Head of caudate nucleus (tissue), 42 donors: Measurements from ENCODE around the gene UPK3A.
A peak's percentile ranks its signal among the peaks of the same experiment; 100 is the strongest.
"Not testable (repeated sequence)": the region's sequence is repeated elsewhere in the genome, so short reads cannot be mapped to it uniquely, and the experiment has no call there.

ENCODE experiments used
- DNase-seq, 42 donors: peaks; one replicate each; pipeline versions ENCODE4 v3.0.0 to v3.0.0-alpha.2; 2020 to 2021; ENCODE audit warnings: mixed read lengths in 7 of 42
- intact Hi-C: fragments of 100-400 bp; cut with DNase I; formaldehyde crosslinking; loops from one replicate; pipeline ENCODE4 v1.15.0; 2022

Gene UPK3A

GRCh38 chr22:45253039-45253641 lies 31.6 kb upstream of the UPK3A start:
- intact Hi-C loops: no loop called here
- no peak for DNase-seq

DNA sequence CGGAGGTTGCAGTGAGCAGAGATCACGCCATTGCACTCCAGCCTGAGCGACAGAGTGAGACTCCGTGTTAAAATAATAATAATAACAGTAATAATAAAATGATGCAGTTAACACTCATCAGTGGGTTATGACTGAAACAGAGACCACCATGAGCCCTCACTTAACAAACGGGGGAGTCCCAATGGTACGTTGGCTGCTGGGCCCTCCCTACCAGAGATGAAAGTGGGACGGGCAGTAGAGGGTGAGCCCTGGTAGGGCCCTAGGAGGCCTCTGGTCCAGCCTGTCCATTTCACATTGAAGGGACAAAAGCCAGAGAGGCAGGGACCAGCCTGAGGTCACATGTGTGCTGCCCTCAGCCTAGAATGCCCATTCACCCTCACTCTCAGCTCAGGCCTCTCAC lies 30.4 kb upstream of the UPK3A start:
- intact Hi-C loops: no loop called here
- DNase-seq: no peak

- intact Hi-C loops: no loop called here
- DNase-seq: no peak
Observed at GRCh38 chr22:45254789-45255278, 29.9 kb upstream of the UPK3A start.

DNA sequence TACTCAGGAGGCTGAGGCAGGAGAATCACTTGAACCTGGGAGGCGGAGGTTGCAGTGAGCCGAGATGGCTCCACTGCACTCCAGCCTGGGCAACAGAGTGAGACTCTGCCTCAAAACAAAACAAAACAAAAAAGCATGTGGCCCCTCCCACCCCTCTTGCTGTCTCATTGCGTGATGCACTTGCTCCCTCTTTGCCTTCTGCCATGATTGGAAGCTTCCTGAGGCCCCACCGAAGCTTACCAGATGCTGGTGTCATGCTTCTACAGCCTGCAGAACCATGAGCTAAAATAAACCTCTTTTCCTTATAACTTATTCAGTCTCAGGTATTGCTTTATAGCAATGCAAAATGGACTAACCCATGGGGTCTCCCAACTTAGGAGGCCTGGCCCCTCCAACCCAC lies 26.8 kb upstream of the UPK3A start:
- DNase-seq, intact Hi-C loops: not testable (repeated sequence)

DNA sequence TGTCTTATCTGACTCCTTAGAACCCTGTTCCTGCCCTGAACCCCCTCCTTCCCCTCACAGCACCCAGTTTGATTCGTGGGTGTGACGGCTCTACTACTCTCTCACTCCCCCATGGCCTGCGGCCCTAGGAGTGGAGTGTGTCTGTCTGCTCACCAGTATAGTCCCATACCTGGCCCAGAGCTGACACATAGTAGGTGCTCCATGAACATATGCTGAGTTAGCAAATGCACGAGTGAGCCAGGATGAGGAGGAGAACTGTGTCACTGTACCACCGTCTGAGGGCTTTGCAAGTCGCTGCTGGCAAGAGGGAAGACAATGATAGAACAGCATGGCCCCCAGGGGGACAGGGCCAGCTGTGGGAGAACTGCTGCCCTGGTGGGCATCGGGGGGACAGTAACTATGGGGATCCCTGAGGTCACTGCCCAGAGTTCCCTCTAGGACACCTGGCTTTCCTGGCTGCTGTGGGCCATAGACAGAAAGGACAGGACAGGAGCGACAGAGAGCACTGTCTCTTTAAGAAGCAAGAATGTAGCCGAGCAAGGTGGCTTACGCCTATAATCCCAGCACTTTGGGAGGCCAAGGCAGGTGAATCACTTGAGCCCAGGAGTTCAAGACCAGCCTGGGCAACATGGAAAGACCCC lies 24.9 kb upstream of the UPK3A start:
- DNase-seq: no peak
- intact Hi-C loops: no loop called here

GRCh38 chr22:45260395-45260759 lies 24.4 kb upstream of the UPK3A start:
- intact Hi-C loops, DNase-seq: not testable (repeated sequence)

DNA sequence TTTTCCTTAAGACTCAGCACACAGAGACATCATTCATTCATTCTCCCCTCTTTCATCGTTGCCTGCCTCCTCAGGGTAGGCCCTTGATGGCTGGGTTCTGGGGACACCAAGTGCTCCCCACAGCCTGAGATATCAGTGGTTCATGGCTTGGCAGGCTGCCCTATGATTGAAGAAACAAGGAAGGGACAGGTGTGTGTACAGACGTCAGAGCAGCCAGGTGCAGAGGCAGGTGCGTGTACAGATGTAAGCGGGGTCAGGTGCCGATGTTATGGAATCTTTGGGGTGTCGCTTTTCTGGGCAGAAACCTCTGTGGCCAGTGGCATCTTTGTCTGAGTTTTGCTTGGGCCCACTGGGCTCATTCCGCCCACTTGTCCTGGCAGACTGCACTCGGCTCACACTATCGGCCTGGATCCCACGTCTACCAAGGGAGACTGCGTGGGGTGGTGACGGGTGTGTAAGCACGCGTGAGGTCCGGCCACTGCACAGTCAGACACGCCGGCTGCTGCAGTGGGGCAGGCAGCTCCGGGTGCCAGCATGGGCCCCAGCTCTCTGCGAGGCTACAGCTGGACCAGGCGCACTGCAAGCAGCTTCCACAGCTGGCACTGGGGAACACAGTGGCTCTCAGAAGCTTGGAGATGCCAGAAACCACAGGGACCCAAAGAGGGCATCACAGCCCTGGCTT lies 23.2 kb upstream of the UPK3A start:
- intact Hi-C loops: no loop called here
- DNase-seq: no peak

- intact Hi-C loops: no loop called here
- peak in 2 of 42 donors; percentile 38 to 49 for DNase-seq
Observed at GRCh38 chr22:45262195-45262930, 22.4 kb upstream of the UPK3A start.

DNA sequence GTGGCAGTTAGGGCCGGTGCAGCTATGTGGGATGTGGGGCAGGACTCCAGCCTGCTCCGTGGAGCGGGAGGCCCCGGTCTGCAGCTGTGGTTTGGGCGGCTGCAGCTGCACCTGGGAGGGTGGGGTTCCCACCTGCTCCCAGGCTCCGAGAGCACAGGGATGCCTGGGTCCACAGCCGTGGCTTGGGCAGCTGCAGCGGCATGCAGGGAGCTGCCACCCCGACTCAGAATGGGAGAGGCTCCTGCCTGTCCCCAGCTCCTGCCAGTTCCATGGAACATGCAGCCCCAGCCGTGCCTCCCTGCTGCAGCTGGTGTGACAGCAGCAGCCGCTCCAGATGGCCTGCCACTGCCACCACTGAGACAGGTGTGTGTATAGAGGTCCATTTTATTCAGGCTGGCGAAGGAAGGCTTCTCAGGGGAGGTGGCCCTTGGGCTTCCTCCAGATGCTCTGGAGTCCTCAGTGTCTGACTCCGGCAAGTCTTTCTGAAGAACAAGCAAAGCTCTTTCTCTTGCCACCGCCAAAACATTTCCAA lies 21.8 kb upstream of the UPK3A start:
- intact Hi-C loops: no loop called here
- DNase-seq: no peak

DNA sequence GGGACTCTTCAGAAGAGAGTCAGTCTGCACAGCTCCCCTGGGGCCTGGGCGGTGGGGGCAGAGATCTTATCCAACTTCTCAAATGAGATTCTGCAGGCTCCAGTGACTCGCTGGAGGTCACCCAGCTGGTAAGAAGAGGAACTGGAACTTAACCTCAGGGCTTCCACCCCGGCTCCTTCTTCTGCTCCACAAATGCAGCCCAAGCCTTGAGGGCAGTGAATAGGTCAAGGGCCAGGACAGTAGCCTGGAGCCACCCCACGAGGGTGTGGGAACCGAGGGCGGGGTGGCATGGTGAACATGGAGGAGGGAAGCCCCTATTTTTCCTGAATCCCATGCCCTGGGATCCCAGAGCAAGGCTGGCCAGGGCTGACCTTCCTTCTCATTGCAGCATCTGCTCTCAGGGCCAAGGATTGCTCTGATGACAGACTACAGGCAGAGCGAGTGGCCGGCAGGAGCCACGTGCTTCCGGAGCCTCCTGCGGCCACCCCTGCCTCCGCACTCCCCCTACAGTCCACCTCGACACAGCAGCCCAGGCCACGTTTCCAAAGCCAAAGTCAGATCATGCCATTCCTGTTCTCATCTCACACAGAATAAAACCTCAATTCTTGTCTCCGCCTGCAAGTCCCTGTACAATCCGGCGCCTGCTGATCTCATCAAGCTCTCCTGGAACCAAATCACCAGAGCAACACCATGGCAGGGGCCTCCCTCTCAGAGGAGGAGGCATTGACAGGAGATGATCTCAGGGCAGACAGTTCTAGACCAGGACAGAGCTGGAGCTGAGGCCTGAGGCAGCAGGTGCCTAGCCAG lies 21.1 kb upstream of the UPK3A start:
- intact Hi-C loops: no loop called here
- peak; percentile 45 to 90 (median 74) for DNase-seq

GRCh38 chr22:45265535-45265934 lies 19.2 kb upstream of the UPK3A start:
- intact Hi-C loops: no loop called here
- no peak for DNase-seq

DNA sequence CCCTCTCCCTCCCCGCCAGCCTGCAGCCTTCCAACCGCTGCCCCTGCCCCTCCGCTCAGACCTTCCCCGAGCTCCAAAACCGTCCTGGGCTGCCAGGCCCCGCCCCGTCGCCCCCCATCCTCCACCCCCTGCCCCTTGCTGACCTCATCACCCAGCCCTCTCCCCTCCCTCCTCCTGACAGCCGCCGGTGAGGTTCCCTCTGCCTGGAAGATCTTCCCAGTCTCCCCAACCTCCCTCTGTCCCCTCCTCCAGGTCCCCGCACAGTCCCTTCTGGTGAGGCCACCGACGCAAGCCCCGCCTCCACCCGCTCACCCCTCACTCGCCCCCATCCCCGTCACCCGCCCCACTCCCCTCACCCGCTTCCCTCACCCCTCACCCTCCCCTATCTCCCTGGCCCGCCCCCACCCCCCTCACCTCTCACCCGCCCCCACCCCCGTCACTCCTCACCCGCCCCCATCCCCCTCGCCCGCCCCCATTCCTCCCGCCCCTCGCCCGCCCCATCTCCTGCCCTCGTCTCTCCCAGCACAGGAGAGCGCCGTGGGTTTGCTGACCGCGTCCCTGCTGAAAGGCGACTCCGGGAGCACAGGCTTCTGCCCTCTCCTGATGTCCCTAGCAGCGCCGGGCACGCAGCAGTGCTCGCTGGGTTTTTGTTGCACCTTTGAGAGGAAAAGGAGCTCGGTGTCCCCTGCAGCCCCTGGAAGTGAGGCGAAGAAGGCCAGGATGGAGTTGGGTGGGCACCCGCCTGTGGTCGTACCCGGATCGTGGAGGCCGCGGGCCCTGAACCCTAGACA lies 16.4 kb upstream of the UPK3A start:
- intact Hi-C loops: no loop called here
- DNase-seq: peak in 13 of 42 donors; percentile 14 to 55 (median 33)

GRCh38 chr22:45268958-45269844 lies 15.5 kb upstream of the UPK3A start:
- intact Hi-C loops: loop anchor here (1.0 kb wide), 1 partner anchor 166 kb away; no protein-coding TSS in a partner anchor
- peak; percentile 52 to 95 (median 87) for DNase-seq

DNA sequence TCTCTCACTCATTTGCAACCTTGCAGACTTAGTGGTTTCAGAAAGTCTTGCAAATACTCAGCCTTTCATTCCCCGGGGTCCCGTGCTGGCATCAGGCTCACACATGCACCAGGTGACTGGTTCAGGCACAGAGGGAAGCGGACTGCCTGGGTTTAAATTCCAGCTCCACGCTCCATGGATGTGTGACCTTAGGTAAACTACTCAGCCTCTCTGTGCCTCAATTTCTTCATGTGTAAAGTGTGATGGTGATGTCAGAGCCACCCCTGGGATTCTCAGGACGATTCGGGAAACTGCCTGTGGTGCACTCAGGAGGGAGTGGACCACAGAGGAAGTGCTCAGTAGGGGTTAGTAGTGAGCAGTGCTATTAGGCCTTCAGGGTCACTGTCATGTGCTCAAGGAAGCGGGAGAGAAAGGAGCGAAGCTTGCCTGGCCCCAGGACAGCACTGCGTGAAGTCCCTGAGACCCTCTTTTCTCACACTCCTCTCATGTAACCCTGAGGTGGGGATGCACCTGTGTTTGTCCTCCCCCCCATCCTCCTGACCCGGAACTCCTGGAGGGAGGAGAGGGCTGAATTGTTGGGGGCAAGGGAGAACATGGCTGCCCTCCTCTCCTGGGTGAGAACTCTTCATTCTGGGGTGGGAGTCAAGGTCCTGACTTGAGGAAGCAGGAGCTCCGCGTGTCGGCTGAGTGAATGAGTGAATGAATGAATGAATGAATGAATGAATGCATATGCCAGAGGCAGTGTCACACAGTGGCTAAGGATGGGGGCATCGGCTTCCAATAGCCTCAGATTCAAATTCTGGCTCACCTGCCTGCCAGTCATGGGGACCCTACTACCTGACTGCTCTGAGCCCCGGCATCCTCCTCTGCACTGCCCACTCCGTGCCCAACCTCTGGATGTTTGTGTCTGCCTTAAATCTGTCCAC lies 14.4 kb upstream of the UPK3A start:
- intact Hi-C loops: loop anchor here (5.0 kb wide), 2 partner anchors 37 to 282 kb away; partner anchors contain the start of gene FAM118A
- no peak for DNase-seq

DNA sequence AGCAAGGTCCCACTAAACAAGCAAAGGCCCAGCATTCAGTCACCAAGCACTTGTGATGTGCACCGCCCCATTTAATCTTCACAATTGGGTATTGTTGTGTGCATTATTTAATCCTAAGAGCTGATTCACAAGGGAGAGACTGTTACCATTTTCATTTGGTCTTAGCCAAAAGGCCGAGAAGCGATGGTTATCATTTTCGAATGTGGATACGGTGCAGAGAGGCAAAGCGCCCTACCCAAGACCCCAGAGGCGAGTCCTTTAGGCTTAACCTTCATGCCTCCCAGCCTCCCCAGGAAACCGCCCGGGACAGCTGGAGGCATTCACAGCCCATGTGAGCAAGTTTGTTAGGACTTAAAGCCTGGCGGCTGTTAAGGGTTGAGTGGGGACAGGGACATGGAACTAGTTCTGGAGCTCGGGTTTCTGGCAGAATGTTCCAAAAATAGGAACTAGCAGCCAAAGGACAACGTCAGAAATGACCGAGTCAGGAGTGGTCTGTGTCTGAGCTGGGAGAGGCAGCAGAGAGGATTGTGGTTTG lies 13.0 kb upstream of the UPK3A start:
- intact Hi-C loops: loop anchor here (5.0 kb wide), 2 partner anchors 36 to 281 kb away; partner anchors contain the start of gene FAM118A
- DNase-seq: peak in 19 of 42 donors; percentile 24 to 77 (median 49)
